Mesodermal cell (in vitro differentiated cells): ENCODE data around the gene SLC25A11. TPM values are rescaled to one million over a fixed set of nuclear protein-coding genes. Genes with fewer than 3 reads are reported as not detected.
A peak's percentile ranks its signal among the peaks of the same experiment; 100 is the strongest.

Experiments
- H3K27ac ChIP-seq: 2 replicates; pipeline ENCODE4 v1.7.0; 2013; ENCODE audit warnings: mild to moderate bottlenecking, low read depth, low read length, moderate library complexity; ENCODE audit not compliant: severe bottlenecking
- H3K36me3 ChIP-seq: 2 replicates; pipeline ENCODE4 v1.7.1; 2013; ENCODE audit warnings: mild to moderate bottlenecking, low read length, moderate library complexity; ENCODE audit not compliant: control insufficient read depth, insufficient read depth
- H3K4me1 ChIP-seq: one replicate; pipeline ENCODE4 v1.7.1; 2013; ENCODE audit warnings: mild to moderate bottlenecking, low read length; ENCODE audit not compliant: insufficient read depth, control insufficient read depth, poor library complexity, severe bottlenecking
- H3K4me3 ChIP-seq: 2 replicates; pipeline ENCODE4 v1.7.0; 2013; ENCODE audit warnings: low read length, control low read depth, mild to moderate bottlenecking; ENCODE audit not compliant: insufficient read depth, poor library complexity, severe bottlenecking; ENCODE audit errors: extremely low read depth
- H3K9me3 ChIP-seq: 2 replicates; pipeline ENCODE4 v1.7.1; 2013; ENCODE audit warnings: mild to moderate bottlenecking, low read length, moderate library complexity; ENCODE audit not compliant: control insufficient read depth
- WGBS, 2 experiments: methylation state at CpG; one replicate each; pipeline ENCODE4 v1.1.5; 2013; ENCODE audit warnings: missing lambda C conversion rate in 2 of 2; ENCODE audit not compliant: insufficient coverage in 2 of 2; 5-methylcytosine and 5-hydroxymethylcytosine counted together
- polyA plus RNA-seq, 2 experiments: library from polyadenylated mRNA; stranded (reverse); fragments of 50-300 nt; gene quantifications; one replicate each; pipeline ENCODE4 v1.2.3, GENCODE V29; 2013

SLC25A11 gene
- 52.8 TPM for polyA plus RNA-seq (2013, experiment 1 of 2)
- polyA plus RNA-seq (2013, experiment 2 of 2) = 49.4 TPM

GRCh38 chr17:4939796-4940554 is at the start of gene SLC25A11, which contains the start of gene RNF167:
SLC25A11 (minus strand) TSS chr17:4940046; CDS start chr17:4939910, 136 bp downstream.
RNF167 (plus strand) TSS chr17:4940268; CDS start chr17:4940910, 642 bp downstream.
- Histone ChIP-seq H3K9me3 (no peaks in the 10 kb centered on the region), H3K4me1 (peaks cover 40% of the 10 kb centered on the region), H3K36me3 (peaks cover 67% of the 10 kb centered on the region), H3K27ac (peak within 1 kb of the TSS; percentile 93), H3K4me3 (peak within 1 kb of the TSS; percentile 81)
- 0 to 1% methylated on average over 58 to 64 of the region's 72 CpGs for WGBS, 2 experiments

- peaks cover 3% of the 10 kb centered on the region for H3K36me3 ChIP-seq
- H3K27ac ChIP-seq = peak overlapping the region; percentile 10
- 28 to 32% methylated on average over 20 to 29 of the region's 30 CpGs for WGBS, 2 experiments
- peak overlapping the region; percentile 66 for H3K4me3 ChIP-seq
- peaks cover 10% of the 10 kb centered on the region for H3K4me1 ChIP-seq
- H3K9me3 ChIP-seq = no peaks in the 10 kb centered on the region
Measured at GRCh38 chr17:4987767-4988567, 48.1 kb upstream of the SLC25A11 start.

- peak within 1 kb of the TSS; percentile 36 for H3K27ac ChIP-seq
- peaks cover 5% of the 10 kb centered on the region for H3K36me3 ChIP-seq
- peaks cover 10% of the 10 kb centered on the region for H3K4me1 ChIP-seq
- H3K9me3 ChIP-seq = no peaks in the 10 kb centered on the region
- WGBS, 2 experiments = 2 to 4% methylated on average over 54 to 70 of the region's 78 CpGs
- H3K4me3 ChIP-seq = peak within 1 kb of the TSS; percentile 66
Measured at GRCh38 chr17:4986951-4987766, 47.3 kb upstream of the SLC25A11 start, which contains the start of gene CAMTA2. CAMTA2 (minus strand) TSS chr17:4987675; CDS start chr17:4986222, 1,453 bp downstream.

GRCh38 chr17:4986403-4986802 is 46.6 kb upstream of the SLC25A11 start:
- Histone ChIP-seq H3K36me3 (peaks cover 11% of the 10 kb centered on the region), H3K4me3 (peak overlapping the region; percentile 66), H3K27ac (peak overlapping the region; percentile 26), H3K4me1 (peaks cover 10% of the 10 kb centered on the region), H3K9me3 (no peaks in the 10 kb centered on the region)
- WGBS, 2 experiments = 84 to 93% methylated on average over 4 of the region's 5 CpGs

- no peak overlapping the region for H3K4me3 ChIP-seq
- H3K36me3 ChIP-seq = peaks cover 46% of the 10 kb centered on the region
- H3K27ac ChIP-seq = no peak overlapping the region
- 59 to 95% methylated on average over 4 of the region's 5 CpGs for WGBS, 2 experiments
- no peaks in the 10 kb centered on the region for H3K4me1 ChIP-seq
- no peaks in the 10 kb centered on the region for H3K9me3 ChIP-seq
Measured at GRCh38 chr17:4982305-4982704, 42.5 kb upstream of the SLC25A11 start.

- H3K36me3 ChIP-seq = peaks cover 59% of the 10 kb centered on the region
- no peaks in the 10 kb centered on the region for H3K9me3 ChIP-seq
- H3K4me3 ChIP-seq = no peak overlapping the region
- 34 to 58% methylated on average over 3 to 4 of the region's 6 CpGs for WGBS, 2 experiments
- no peaks in the 10 kb centered on the region for H3K4me1 ChIP-seq
- H3K27ac ChIP-seq = no peak overlapping the region
Measured at GRCh38 chr17:4980644-4981216, 40.9 kb upstream of the SLC25A11 start.

- Histone ChIP-seq H3K27ac (no peak overlapping the region), H3K4me3 (no peak overlapping the region), H3K9me3 (no peaks in the 10 kb centered on the region), H3K36me3 (peaks cover 69% of the 10 kb centered on the region), H3K4me1 (no peaks in the 10 kb centered on the region)
Measured at GRCh38 chr17:4978726-4979125, 38.9 kb upstream of the SLC25A11 start.

GRCh38 chr17:4974115-4974670 is 34.3 kb upstream of the SLC25A11 start:
- 97 to 100% methylated on average over 4 to 5 of the region's 9 CpGs for WGBS, 2 experiments
- H3K9me3 ChIP-seq = no peaks in the 10 kb centered on the region
- H3K4me1 ChIP-seq = peaks cover 6% of the 10 kb centered on the region
- peaks cover 74% of the 10 kb centered on the region for H3K36me3 ChIP-seq
- H3K4me3 ChIP-seq = no peak overlapping the region
- no peak overlapping the region for H3K27ac ChIP-seq

GRCh38 chr17:4973256-4974114 is 33.6 kb upstream of the SLC25A11 start:
- Histone ChIP-seq H3K9me3 (no peaks in the 10 kb centered on the region), H3K36me3 (peaks cover 68% of the 10 kb centered on the region), H3K4me3 (no peak overlapping the region), H3K4me1 (peaks cover 6% of the 10 kb centered on the region), H3K27ac (no peak overlapping the region)
- WGBS, 2 experiments = 94 to 98% methylated on average over 9 of the region's 10 CpGs
